Adrenal gland (tissue), 12 donors: ENCODE measurements around the gene NAV2. TPM values are rescaled to one million over a fixed set of nuclear protein-coding genes. Genes with fewer than 3 reads are reported as not detected.

Experiments
- DNase-seq, 7 donors: peaks; one replicate each; pipeline ENCODE4 v3.0.0-alpha.2; 2019 to 2020
- H3K27ac ChIP-seq, 5 donors: fragments of 200-600 bp; sonication (generic) in 4 of 5; 1 replicate in 3 of 5; 2 replicates in 2 of 5; pipeline versions ENCODE4 v1.5.1 to v1.8.0; 2016 to 2020; ENCODE audit warnings: mild to moderate bottlenecking in 1 of 5
- H3K27me3 ChIP-seq: fragments of 200-600 bp; 2 replicates; pipeline ENCODE4 v1.8.0; 2021
- H3K36me3 ChIP-seq, 2 donors: fragments of 200-600 bp; replicated peaks in 1 of 2; 1 replicate in 1 of 2; 2 replicates in 1 of 2; pipeline versions ENCODE4 v1.5.1 to v1.8.0; 2018 to 2022
- H3K4me1 ChIP-seq, 2 donors: fragments of 200-600 bp; replicated peaks in 1 of 2; 1 replicate in 1 of 2; 2 replicates in 1 of 2; pipeline versions ENCODE4 v1.5.1 to v1.8.0; 2018 to 2021
- H3K4me3 ChIP-seq, 4 donors: fragments of 200-600 bp; sonication (generic) in 3 of 4; one replicate each; pipeline ENCODE4 v1.5.1; 2016 to 2018
- H3K9me3 ChIP-seq, 3 donors: fragments of 200-600 bp; sonication (generic) in 1 of 3; replicated peaks in 1 of 3; 1 replicate in 2 of 3; 2 replicates in 1 of 3; pipeline versions ENCODE4 v1.5.1 to v1.8.0; 2016 to 2021
- POLR2A ChIP-seq, 2 donors: fragments of 450-650 bp; IDR thresholded peaks; one replicate each; pipeline ENCODE4 v1.6.1; 2017; ENCODE audit warnings: antibody characterized with exemption in 2 of 2, mild to moderate bottlenecking in 2 of 2, moderate library complexity in 1 of 2
- WGBS, 4 donors: extraction: QIAGEN DNeasy Blood & Tissue Kit in 2 of 4; methylation state at CpG; one replicate each; pipeline versions ENCODE4 v1.1.5 to v1.1.7; 2013 to 2017; 5-methylcytosine and 5-hydroxymethylcytosine counted together
- intact Hi-C, 2 donors: fragments of 100-400 bp; cut with DNase I; formaldehyde crosslinking; loops; one replicate each; pipeline versions ENCODE4 v1.14.1 to v1.15.0; 2022 to 2023
- polyA plus RNA-seq, 3 donors: library from polyadenylated mRNA; stranded (reverse); fragments of 200-250 nt in 2 of 3; fragments of 350-450 nt in 1 of 3; fragmentation: Illumina TruSeq in 1 of 3; extraction: RNeasy Lipid Tissue Mini Kit (QIAGEN cat#74804) in 1 of 3; gene quantifications; one replicate each; pipeline ENCODE4 v1.2.3, GENCODE V29; 2013 to 2014
- total RNA-seq, 9 donors: library from RNA; depleted of rRNA in 4 of 9; stranded (reverse); fragments of >200 nt in 4 of 9; fragments of 120-200 nt in 1 of 9; fragmentation: NEBNext Ultra II Directional in 1 of 9; extraction: Animal tissue kit (Norgen Biotek cat#: 25700) in 1 of 9; gene quantifications; one replicate each; pipeline versions ENCODE4 v1.1.0 to v1.2.4, GENCODE V29; 2013 to 2023
- TF ChIP-seq, protein P1 (sequence below), 6 experiments: fragments of 450-650 bp in 4 of 6; fragments of 200-600 bp in 2 of 6; sonication (generic) in 1 of 6; IDR thresholded peaks; 1 replicate in 5 of 6; 2 replicates in 1 of 6; pipeline versions ENCODE4 v1.5.1 to v1.8.0; 2016 to 2021; ENCODE audit warnings: antibody characterized with exemption in 6 of 6, mild to moderate bottlenecking in 2 of 6, moderate library complexity in 1 of 6
- donor health status: healthy with polysubstance abuse.
- donor health status: Bipolar disorder and iron deficiency.
- donor health status: DM: yes; HTN: yes; CAD: no.
- donor health status: DM: no; HTN: no; CAD: no.
- donor health status: DM: no; HTN: no; CAD: no.
- donor health status: DM: yes; HTN: yes; CAD: no.

The NAV2 gene
- total and polyA plus RNA-seq, 12 donors = 1.6 to 9.2 (median 5.5) TPM

DNA sequence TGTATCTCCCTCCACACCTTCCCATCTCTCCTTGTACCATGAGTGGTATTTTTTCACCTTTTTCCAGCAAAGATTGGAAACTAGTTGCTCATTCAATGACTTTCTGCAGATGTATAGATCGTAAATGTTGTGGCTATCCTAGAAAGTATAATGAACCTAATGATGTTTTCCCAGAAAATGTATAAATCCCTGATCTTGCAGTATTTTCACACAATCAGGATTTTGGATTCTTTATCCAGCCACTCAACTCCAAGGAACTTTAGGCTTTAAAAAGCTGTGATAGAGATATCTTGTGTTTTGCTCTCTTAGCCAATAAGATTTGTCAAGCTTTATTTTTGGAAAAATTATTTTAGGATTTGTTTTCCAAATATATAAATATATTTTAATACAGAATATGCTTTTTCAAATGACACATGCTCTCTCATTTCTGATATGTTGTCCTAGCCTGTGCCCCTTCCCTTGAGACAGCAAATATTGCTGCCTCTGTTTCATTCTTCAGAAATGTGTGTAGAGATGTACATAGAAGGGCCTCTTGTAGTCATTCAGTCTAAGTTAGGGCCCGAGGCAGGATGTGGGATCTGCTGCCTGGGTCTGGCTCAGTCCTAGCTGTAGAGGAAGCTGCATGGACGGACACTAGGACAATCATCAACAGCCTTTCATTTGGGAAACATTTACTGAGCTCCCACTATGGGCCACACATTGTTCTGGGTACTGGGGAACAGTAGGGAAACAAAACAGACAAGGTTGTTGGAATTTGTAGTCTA is 62.4 kb downstream of the NAV2 start:
- no peaks in the 10 kb centered on the region for H3K27me3 ChIP-seq
- H3K9me3 ChIP-seq = no peaks in the 10 kb centered on the region
- no peaks in the 10 kb centered on the region for H3K36me3 ChIP-seq
- WGBS, 4 donors = 84 to 90% (median 87%) methylated on average over 3 of the region's 3 CpGs
- peaks cover 0 to 5% of the 10 kb centered on the region in 2 donors for H3K4me1 ChIP-seq
- H3K4me3 ChIP-seq = no peak overlapping the region
- no peak overlapping the region for H3K27ac ChIP-seq
- no peak for DNase-seq
- TF ChIP-seq POLR2A (IDR thresholded peaks at IDR 0.05) = no peak
- TF ChIP-seq, protein P1, sequence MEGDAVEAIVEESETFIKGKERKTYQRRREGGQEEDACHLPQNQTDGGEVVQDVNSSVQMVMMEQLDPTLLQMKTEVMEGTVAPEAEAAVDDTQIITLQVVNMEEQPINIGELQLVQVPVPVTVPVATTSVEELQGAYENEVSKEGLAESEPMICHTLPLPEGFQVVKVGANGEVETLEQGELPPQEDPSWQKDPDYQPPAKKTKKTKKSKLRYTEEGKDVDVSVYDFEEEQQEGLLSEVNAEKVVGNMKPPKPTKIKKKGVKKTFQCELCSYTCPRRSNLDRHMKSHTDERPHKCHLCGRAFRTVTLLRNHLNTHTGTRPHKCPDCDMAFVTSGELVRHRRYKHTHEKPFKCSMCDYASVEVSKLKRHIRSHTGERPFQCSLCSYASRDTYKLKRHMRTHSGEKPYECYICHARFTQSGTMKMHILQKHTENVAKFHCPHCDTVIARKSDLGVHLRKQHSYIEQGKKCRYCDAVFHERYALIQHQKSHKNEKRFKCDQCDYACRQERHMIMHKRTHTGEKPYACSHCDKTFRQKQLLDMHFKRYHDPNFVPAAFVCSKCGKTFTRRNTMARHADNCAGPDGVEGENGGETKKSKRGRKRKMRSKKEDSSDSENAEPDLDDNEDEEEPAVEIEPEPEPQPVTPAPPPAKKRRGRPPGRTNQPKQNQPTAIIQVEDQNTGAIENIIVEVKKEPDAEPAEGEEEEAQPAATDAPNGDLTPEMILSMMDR (IDR thresholded peaks at IDR 0.05) = no peak
- intact Hi-C loops = no loop called here

DNA sequence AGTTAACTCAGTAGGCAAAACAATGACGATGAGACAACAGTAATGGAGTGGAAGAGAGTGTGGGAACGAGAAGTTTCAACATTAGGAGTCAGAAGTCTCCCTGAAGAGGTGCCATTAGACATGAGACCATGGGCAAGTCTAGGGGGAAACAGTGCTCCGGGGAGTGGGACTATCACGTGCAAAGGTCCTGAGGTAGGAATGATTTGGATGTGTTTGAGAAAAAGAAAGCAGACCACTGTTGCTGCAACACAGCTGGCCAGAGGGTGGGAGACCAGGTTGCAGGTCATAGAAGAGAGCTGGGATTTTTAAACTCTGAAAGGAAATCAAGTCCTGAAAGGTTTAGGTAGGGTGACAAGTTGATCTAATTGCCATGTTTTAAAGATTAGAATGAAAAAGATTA is 63.0 kb downstream of the NAV2 start:
- no peak for DNase-seq
- TF ChIP-seq, protein P1 (IDR thresholded peaks at IDR 0.05) = no peak
- TF ChIP-seq POLR2A (IDR thresholded peaks at IDR 0.05) = no peak

DNA sequence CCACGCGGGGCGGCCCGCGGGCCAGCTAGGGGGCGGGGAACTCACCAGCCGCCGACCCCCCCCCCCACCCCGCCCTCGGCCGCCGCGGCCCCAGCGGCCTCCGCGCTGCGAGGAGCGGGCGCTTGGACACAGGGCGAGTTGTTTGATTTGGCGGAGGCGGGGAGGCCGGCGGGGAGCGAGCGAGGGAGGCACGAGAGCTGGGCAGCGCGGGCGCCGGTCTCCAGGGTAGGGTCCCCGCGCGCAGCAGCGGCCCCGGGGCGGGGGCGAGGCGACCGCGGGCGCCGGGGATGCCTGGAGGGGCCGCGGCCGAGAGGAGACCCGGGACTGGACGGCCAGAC is 64.4 kb downstream of the NAV2 start:
- Histone ChIP-seq H3K36me3 (no peaks in the 10 kb centered on the region), H3K9me3 (no peaks in the 10 kb centered on the region), H3K27me3 (no peaks in the 10 kb centered on the region), H3K27ac (no peak overlapping the region), H3K4me1 (peaks cover 0 to 5% of the 10 kb centered on the region in 2 donors), H3K4me3 (peak overlapping the region in 1 of 4 donors; percentile 65)
- WGBS, 4 donors = 1 to 2% (median 1%) methylated on average over 9 to 48 of the region's 48 CpGs
- intact Hi-C loops = no loop called here
- TF ChIP-seq, protein P1 (IDR thresholded peaks at IDR 0.05) = no peak
- no peak for TF ChIP-seq POLR2A (IDR thresholded peaks at IDR 0.05)
- no peak for DNase-seq

More for the DNA sequence above, 63.0 kb downstream of the NAV2 start:
- H3K4me1 ChIP-seq = peaks cover 0 to 5% of the 10 kb centered on the region in 2 donors
- no peak overlapping the region for H3K27ac ChIP-seq
- no peak overlapping the region for H3K4me3 ChIP-seq
- intact Hi-C loops = no loop called here
- 80 to 96% (median 90%) methylated on average over 4 of the region's 4 CpGs for WGBS, 4 donors
- no peaks in the 10 kb centered on the region for H3K36me3 ChIP-seq
- no peaks in the 10 kb centered on the region for H3K27me3 ChIP-seq
- H3K9me3 ChIP-seq = no peaks in the 10 kb centered on the region

DNA sequence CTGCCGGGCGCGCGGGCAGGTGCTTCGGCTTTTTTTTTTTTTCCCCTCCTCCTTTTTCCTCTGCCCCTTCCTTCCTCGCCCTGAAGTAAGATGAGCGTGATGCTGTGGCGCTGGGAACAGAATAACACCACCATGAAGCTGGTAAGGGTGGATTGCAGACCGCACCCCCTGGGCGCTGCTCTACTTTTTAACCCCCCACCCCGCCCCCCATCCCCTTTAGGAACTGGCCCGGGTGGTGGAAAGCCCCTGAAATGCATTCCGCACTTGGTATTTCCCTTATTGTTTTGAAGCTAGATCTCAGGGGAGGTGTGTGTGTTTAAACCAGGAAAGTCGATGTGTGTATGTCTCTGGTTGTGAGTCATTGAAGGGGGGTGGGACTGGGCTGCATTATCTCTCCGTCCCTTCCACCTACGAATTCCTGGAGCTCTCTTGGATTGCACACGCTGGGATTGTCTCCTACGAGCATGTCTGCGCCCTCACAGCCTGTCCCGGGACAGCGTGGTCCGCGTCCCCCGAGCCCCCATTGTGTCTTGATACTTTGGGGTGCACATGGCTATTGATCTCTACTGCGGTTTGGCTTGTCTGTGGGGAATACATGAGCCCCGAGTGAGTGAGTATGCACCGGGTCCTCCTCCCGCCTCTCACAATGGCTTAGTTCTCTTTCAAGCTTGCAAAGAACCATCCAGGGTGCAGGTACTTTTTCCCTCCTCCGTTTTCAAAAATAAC is 64.9 kb downstream of the NAV2 start:
- H3K9me3 ChIP-seq = no peaks in the 10 kb centered on the region
- DNase-seq = peak in 3 of 7 donors; percentile 15 to 23 (median 16)
- 8 to 12% (median 11%) methylated on average over 20 to 29 of the region's 29 CpGs for WGBS, 4 donors
- peak overlapping the region in 1 of 4 donors; percentile 65 for H3K4me3 ChIP-seq
- TF ChIP-seq POLR2A (IDR thresholded peaks at IDR 0.05) = no peak
- TF ChIP-seq, protein P1 (IDR thresholded peaks at IDR 0.05) = no peak
- no peak overlapping the region for H3K27ac ChIP-seq
- H3K36me3 ChIP-seq = no peaks in the 10 kb centered on the region
- H3K27me3 ChIP-seq = no peaks in the 10 kb centered on the region
- peaks cover 0 to 5% of the 10 kb centered on the region in 2 donors for H3K4me1 ChIP-seq
- intact Hi-C loops = no loop called here
